Measurements from ENCODE around the gene RFTN1. TPM values are rescaled to one million over a fixed set of nuclear protein-coding genes. Genes with fewer than 3 reads are reported as not detected.

RFTN1 gene
- total and polyA plus RNA-seq, 2 of the 8 experiments (the other 6 are each of a cell fraction or from before 2014, with no cell fraction given) = 4.6 to 6.7 TPM

GRCh38 chr3:16496408-16497222 lies 16.9 kb downstream of the RFTN1 start:
- ChIA-PET CTCF (ENCODE audit: partially characterized antibody) (interaction anchor here (0.8 to 2.2 kb wide), 11 partner anchors 8 to 180 kb away, joined by 3 to 5 read pairs (median 4); no protein-coding TSS in a partner anchor), POLR2A (ENCODE audit: partially characterized antibody) (interaction anchor here (1.1 to 2.5 kb wide), 3 partner anchors 13 to 16 kb away, joined by 3 to 5 read pairs (median 5); no protein-coding TSS in a partner anchor)
- Histone ChIP-seq H2BK15ac (ENCODE audit: low read length) (no peak overlapping the region), H4K91ac (replicated peaks; ENCODE audit: insufficient read length, low read length) (no peak overlapping the region), H3K4me2 (ENCODE audit: insufficient read depth in 1 of 2, low read depth in 2 of 2, low read length in 2 of 2) (no peak overlapping the region), H3K9me3 (ENCODE audit: insufficient read depth in 2 of 2, low read depth in 1 of 2, low read length in 1 of 2) (no peaks in the 10 kb centered on the region; a peak in 1 of 4 replicates), H4K20me1 (replicated peaks in 1 of 2; ENCODE audit: control insufficient read depth in 1 of 2, insufficient read depth in 2 of 2, low read length in 2 of 2) (no peaks in the 10 kb centered on the region), H3K27me3 (replicated peaks in 1 of 4; ENCODE audit: control insufficient read depth in 3 of 4, extremely low read depth in 1 of 4, insufficient read depth in 3 of 4, low read length in 3 of 4) (no peaks in the 10 kb centered on the region), H3K14ac (ENCODE audit: insufficient read length) (no peak overlapping the region), H4K8ac (ENCODE audit: extremely low read depth, insufficient read depth, low read length) (no peak overlapping the region), H2AFZ (ENCODE audit: low read length) (no peak overlapping the region), H3K56ac (replicated peaks; ENCODE audit: insufficient read length, low read depth, low read length) (no peak overlapping the region), H2BK5ac (ENCODE audit: low read depth, low read length) (peak overlapping the region; percentile 30; the same call in 1 of the 2 replicates), H3K27ac (ENCODE audit: low read depth, low read length) (no peak overlapping the region), H3K79me2 (ENCODE audit: control insufficient read depth in 1 of 2, insufficient read depth in 2 of 2, low read length in 2 of 2) (no peaks in the 10 kb centered on the region), H2AK5ac (ENCODE audit: low read depth, low read length) (no peak overlapping the region), H3K4ac (replicated peaks; ENCODE audit: insufficient read length, low read depth, low read length) (no peak overlapping the region), H3K18ac (ENCODE audit: extremely low read depth, low read length) (no peak overlapping the region), H3K4me1 (replicated peaks in 1 of 4; ENCODE audit: control insufficient read depth in 3 of 4, insufficient read depth in 4 of 4, low read length in 3 of 4) (peaks cover 0 to 20% (median 7%) of the 10 kb centered on the region in 4 experiments), H2BK20ac (ENCODE audit: low read length) (peak overlapping the region; percentile 81; the same call in 1 of the 2 replicates), H3K36me3 (ENCODE audit: control insufficient read depth in 2 of 4, insufficient read depth in 4 of 4, low read length in 3 of 4) (no peaks in the 10 kb centered on the region), H3K9ac (replicated peaks in 1 of 4; ENCODE audit: extremely low read depth in 1 of 4, low read depth in 3 of 4, low read length in 3 of 4) (no peak overlapping the region), H3K23ac (ENCODE audit: insufficient read length) (no peak overlapping the region), H3K4me3 (ENCODE audit: extremely low read depth in 1 of 4, insufficient read depth in 2 of 4, low read depth in 3 of 4, low read length in 4 of 4) (no peak overlapping the region), H2BK120ac (replicated peaks; ENCODE audit: low read depth, low read length) (no peak overlapping the region), H4K5ac (ENCODE audit: insufficient read length, low read depth, low read length) (no peak overlapping the region), H3K23me2 (ENCODE audit: low read depth, low read length) (no peaks in the 10 kb centered on the region; the same call in 1 of the 2 replicates), H2BK12ac (ENCODE audit: low read depth, low read length) (0 out of 2 replicates have a peak overlapping the region, but pooled peaks have one; percentile 61), H3K79me1 (ENCODE audit: low read depth, low read length) (no peaks in the 10 kb centered on the region)
- DNase-seq (ENCODE audit: low read depth in 1 of 2, low spot score in 2 of 2) (no peak), FAIRE-seq (no peak)
- TF ChIP-seq ATF2 (IDR thresholded peaks at IDR 0.05; ENCODE audit: low read length) (no peak), EZH2 (IDR thresholded peaks at IDR 0.05; ENCODE audit: low read depth, low read length, severe bottlenecking) (no peak), RAD21 (IDR thresholded peaks at IDR 0.05 in 1 of 2, conservative IDR thresholded peaks at IDR 0.05 in 1 of 2; ENCODE audit: low read depth in 2 of 2, low read length in 2 of 2) (no peak), RBBP5 (IDR thresholded peaks at IDR 0.05; ENCODE audit: borderline replicate concordance, low read depth, low read length) (no peak), TBP (IDR thresholded peaks at IDR 0.05; ENCODE audit: low read depth, low read length) (no peak), FOSL1 (IDR thresholded peaks at IDR 0.05; ENCODE audit: insufficient read depth, low read depth, low read length) (no peak), TAF1 (IDR thresholded peaks at IDR 0.05; ENCODE audit: low read depth, low read length) (no peak), CTBP2 (IDR thresholded peaks at IDR 0.05; ENCODE audit: borderline replicate concordance, insufficient read depth, insufficient read length, low read length) (no peak)
- 83% methylated on average over 10 of the region's 10 CpGs; no CpG with 5 or more reads in 1 of the 2 experiments for WGBS, 2 experiments (ENCODE audit: extremely low coverage in 1 of 2, insufficient coverage in 1 of 2, insufficient read length in 1 of 2, insufficient replicate concordance in 2 of 2, low coverage in 1 of 2, low lambda C conversion rate in 2 of 2, missing lambda C conversion rate in 1 of 2)

Data from H1 (cell line).